Liver (tissue), 9 donors: Measurements from ENCODE around the gene RIPOR1. TPM values are rescaled to one million over a fixed set of nuclear protein-coding genes. Genes with fewer than 3 reads are reported as not detected.

ENCODE experiments used
- DNase-seq: peaks from one replicate; pipeline ENCODE4 v3.0.0-alpha.2; 2017; ENCODE audit warnings: low spot score
- H3K27ac ChIP-seq, 2 donors: one replicate each; pipeline ENCODE4 v1.7.0; 2013; ENCODE audit warnings: inconsistent platforms in 2 of 2, low read length in 2 of 2, control low read depth in 1 of 2, low read depth in 1 of 2, mild to moderate bottlenecking in 1 of 2
- H3K27me3 ChIP-seq, 4 donors: one replicate each; pipeline versions ENCODE4 v1.6.1 to v1.7.0; 2013; ENCODE audit warnings: low read length in 3 of 4, inconsistent platforms in 1 of 4, mild to moderate bottlenecking in 1 of 4, moderate library complexity in 1 of 4; ENCODE audit not compliant: control insufficient read depth in 4 of 4, insufficient read depth in 4 of 4
- H3K36me3 ChIP-seq, 4 donors: one replicate each; pipeline versions ENCODE4 v1.6.1 to v1.7.0; 2013; ENCODE audit warnings: low read length in 3 of 4, mild to moderate bottlenecking in 3 of 4, low read depth in 1 of 4, moderate library complexity in 1 of 4; ENCODE audit not compliant: control insufficient read depth in 4 of 4, insufficient read depth in 3 of 4
- H3K4me1 ChIP-seq, 4 donors: one replicate each; pipeline versions ENCODE4 v1.6.1 to v1.7.0; 2013; ENCODE audit warnings: low read length in 3 of 4, mild to moderate bottlenecking in 3 of 4, moderate library complexity in 1 of 4; ENCODE audit not compliant: control insufficient read depth in 4 of 4, insufficient read depth in 4 of 4
- H3K4me3 ChIP-seq, 3 donors: one replicate each; pipeline versions ENCODE4 v1.6.1 to v1.7.0; 2013; ENCODE audit warnings: low read length in 3 of 3, control low read depth in 1 of 3, low read depth in 1 of 3, mild to moderate bottlenecking in 1 of 3
- H3K9ac ChIP-seq, 2 donors: one replicate each; pipeline ENCODE4 v1.7.0; 2013; ENCODE audit warnings: low read length in 2 of 2, mild to moderate bottlenecking in 2 of 2, moderate library complexity in 2 of 2, control low read depth in 1 of 2, low read depth in 1 of 2
- H3K9me3 ChIP-seq, 4 donors: one replicate each; pipeline versions ENCODE4 v1.6.1 to v1.7.0; 2013; ENCODE audit warnings: low read length in 3 of 4; ENCODE audit not compliant: control insufficient read depth in 4 of 4
- ATF3 ChIP-seq: IDR thresholded peaks from 2 replicates; pipeline ENCODE4 v1.6.1; 2016; ENCODE audit warnings: antibody characterized with exemption
- CTCF ChIP-seq: fragments of 150-350 bp; IDR thresholded peaks from 2 replicates; pipeline ENCODE4 v1.5.1; 2017; ENCODE audit warnings: improper control_type of control experiment, low read depth, low read length; ENCODE audit not compliant: missing input control
- EGR1 ChIP-seq, 2 donors: IDR thresholded peaks; 2 replicates each; pipeline ENCODE4 v1.6.1; 2016 to 2018; ENCODE audit warnings: antibody characterized with exemption in 2 of 2, low read depth in 2 of 2
- FOXA1 ChIP-seq: IDR thresholded peaks from 2 replicates; pipeline ENCODE4 v1.6.1; 2016; ENCODE audit warnings: antibody characterized with exemption
- FOXA2 ChIP-seq: IDR thresholded peaks from 2 replicates; pipeline ENCODE4 v1.6.1; 2016; ENCODE audit warnings: antibody characterized with exemption
- GABPA ChIP-seq, 2 donors: IDR thresholded peaks in 1 of 2; conservative IDR thresholded peaks in 1 of 2; 2 replicates each; pipeline ENCODE4 v1.6.1; 2016; ENCODE audit warnings: antibody characterized with exemption in 2 of 2, mild to moderate bottlenecking in 1 of 2, moderate library complexity in 1 of 2
- HNF4A ChIP-seq, 2 donors: conservative IDR thresholded peaks; 2 replicates each; pipeline ENCODE4 v1.6.1; 2016; ENCODE audit warnings: antibody characterized with exemption in 2 of 2, mild to moderate bottlenecking in 2 of 2
- HNF4G ChIP-seq: IDR thresholded peaks from 2 replicates; pipeline ENCODE4 v1.6.1; 2016; ENCODE audit warnings: antibody characterized with exemption
- JUND ChIP-seq, 2 donors: IDR thresholded peaks; 2 replicates each; pipeline ENCODE4 v1.6.1; 2016; ENCODE audit warnings: antibody characterized with exemption in 2 of 2
- MAX ChIP-seq: IDR thresholded peaks from 2 replicates; pipeline ENCODE4 v1.6.1; 2016; ENCODE audit warnings: antibody characterized with exemption
- NR2F2 ChIP-seq: IDR thresholded peaks from 2 replicates; pipeline ENCODE4 v1.6.1; 2016; ENCODE audit warnings: antibody characterized with exemption
- RAD21 ChIP-seq, 2 donors: IDR thresholded peaks; 2 replicates each; pipeline ENCODE4 v1.6.1; 2016; ENCODE audit warnings: antibody characterized with exemption in 2 of 2, mild to moderate bottlenecking in 2 of 2
- RXRA ChIP-seq, 2 donors: IDR thresholded peaks; 2 replicates each; pipeline ENCODE4 v1.6.1; 2017 to 2018; ENCODE audit warnings: antibody characterized with exemption in 2 of 2, mild to moderate bottlenecking in 1 of 2
- SP1 ChIP-seq: IDR thresholded peaks from 2 replicates; pipeline ENCODE4 v1.6.1; 2018; ENCODE audit warnings: antibody characterized with exemption, mild to moderate bottlenecking
- TAF1 ChIP-seq: conservative IDR thresholded peaks from 2 replicates; pipeline ENCODE4 v1.6.1; 2016; ENCODE audit warnings: antibody characterized with exemption, mild to moderate bottlenecking
- YY1 ChIP-seq: IDR thresholded peaks from 2 replicates; pipeline ENCODE4 v1.6.1; 2016; ENCODE audit warnings: antibody characterized with exemption, mild to moderate bottlenecking
- ZBTB33 ChIP-seq: IDR thresholded peaks from 2 replicates; pipeline ENCODE4 v1.6.1; 2016; ENCODE audit warnings: antibody characterized with exemption
- WGBS: extraction: QIAGEN DNeasy Blood & Tissue Kit; methylation state at CpG from one replicate; pipeline ENCODE4 v1.1.7; 2013; 5-methylcytosine and 5-hydroxymethylcytosine counted together
- polyA plus RNA-seq, 2 donors: library from polyadenylated mRNA; stranded (reverse) in 1 of 2; unstranded in 1 of 2; fragments of 200-250 nt in 1 of 2; fragments of >200 nt in 1 of 2; fragmentation: Nextera tagmentation in 1 of 2; extraction: Ambion mirVana in 1 of 2; gene quantifications; one replicate each; pipeline versions ENCODE4 v1.2.1 to v1.2.3, GENCODE V29; 2013 to 2015
- total RNA-seq, 2 donors: library from RNA; depleted of rRNA; stranded (reverse); fragments of >200 nt; gene quantifications; one replicate each; pipeline ENCODE4 v1.2.3, GENCODE V29; 2014
- TF ChIP-seq, protein P1 (sequence below): IDR thresholded peaks from 2 replicates; pipeline ENCODE4 v1.6.1; 2016; ENCODE audit warnings: antibody characterized with exemption, mild to moderate bottlenecking
- donor health status: healthy.
- donor health status: healthy.
- donor health status: healthy.
- donor health status: healthy.
- donor health status: healthy.

The RIPOR1 gene
- total and polyA plus RNA-seq, 4 donors, result 7.6 to 25.2 (median 15.3) TPM

DNA sequence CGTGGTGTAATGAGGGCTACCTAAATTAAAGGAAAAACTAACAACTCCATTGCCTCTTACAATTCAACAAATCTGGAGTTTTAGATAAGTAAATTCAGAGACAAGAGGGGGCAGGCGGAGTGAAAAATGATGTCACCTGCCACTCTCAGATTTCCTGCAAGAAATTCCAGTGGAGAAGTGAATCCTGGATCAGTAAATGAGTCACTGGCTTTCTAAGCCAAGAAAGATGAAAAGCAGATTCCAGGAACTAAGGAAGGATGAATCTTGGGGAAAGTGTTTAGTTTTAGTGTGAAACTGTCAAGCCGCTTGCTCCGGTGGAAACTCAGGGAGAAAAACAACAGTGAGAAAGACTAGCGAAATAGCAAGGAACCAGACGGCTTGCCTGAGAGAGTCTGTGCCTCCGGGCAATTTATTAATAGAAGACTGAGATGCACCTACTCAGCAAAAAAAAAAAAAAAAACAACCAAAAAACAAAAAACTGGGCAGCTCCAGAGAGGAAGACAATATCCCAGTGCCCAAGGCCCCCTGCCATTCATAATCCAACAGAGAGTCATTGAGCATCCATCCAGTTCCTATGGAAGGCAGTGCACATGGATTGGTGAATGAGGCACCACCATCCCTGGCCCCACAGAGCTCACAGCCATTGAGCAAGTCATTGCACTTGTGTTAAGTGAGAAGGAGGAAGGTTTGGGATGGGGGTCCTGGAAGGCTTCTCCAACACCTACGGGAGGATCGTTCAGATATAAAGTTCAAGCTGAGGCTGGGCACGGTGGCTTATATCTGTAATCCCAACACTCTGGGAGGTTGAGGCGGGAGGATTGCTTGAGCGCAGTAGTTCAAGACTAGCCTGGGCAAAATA is 12.1 kb upstream of the RIPOR1 start (continued):
- TF ChIP-seq, protein P1, sequence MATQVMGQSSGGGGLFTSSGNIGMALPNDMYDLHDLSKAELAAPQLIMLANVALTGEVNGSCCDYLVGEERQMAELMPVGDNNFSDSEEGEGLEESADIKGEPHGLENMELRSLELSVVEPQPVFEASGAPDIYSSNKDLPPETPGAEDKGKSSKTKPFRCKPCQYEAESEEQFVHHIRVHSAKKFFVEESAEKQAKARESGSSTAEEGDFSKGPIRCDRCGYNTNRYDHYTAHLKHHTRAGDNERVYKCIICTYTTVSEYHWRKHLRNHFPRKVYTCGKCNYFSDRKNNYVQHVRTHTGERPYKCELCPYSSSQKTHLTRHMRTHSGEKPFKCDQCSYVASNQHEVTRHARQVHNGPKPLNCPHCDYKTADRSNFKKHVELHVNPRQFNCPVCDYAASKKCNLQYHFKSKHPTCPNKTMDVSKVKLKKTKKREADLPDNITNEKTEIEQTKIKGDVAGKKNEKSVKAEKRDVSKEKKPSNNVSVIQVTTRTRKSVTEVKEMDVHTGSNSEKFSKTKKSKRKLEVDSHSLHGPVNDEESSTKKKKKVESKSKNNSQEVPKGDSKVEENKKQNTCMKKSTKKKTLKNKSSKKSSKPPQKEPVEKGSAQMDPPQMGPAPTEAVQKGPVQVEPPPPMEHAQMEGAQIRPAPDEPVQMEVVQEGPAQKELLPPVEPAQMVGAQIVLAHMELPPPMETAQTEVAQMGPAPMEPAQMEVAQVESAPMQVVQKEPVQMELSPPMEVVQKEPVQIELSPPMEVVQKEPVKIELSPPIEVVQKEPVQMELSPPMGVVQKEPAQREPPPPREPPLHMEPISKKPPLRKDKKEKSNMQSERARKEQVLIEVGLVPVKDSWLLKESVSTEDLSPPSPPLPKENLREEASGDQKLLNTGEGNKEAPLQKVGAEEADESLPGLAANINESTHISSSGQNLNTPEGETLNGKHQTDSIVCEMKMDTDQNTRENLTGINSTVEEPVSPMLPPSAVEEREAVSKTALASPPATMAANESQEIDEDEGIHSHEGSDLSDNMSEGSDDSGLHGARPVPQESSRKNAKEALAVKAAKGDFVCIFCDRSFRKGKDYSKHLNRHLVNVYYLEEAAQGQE, result no peak
- no peak for TF ChIP-seq NR2F2

DNA sequence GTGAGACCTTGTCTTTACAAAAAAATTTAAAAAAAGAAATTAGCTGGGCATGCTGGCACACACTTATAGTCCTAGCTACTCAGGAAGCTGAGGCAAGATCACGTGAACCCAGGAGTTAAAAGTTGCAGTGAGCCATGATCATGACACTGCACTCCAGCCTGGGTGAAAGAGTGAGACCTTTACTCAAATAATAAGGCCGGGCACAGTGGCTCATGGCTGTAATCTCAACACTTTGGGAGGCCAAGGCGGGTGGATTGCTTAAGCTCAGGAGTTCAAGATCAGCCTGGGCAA is 11.5 kb upstream of the RIPOR1 start:
- TF ChIP-seq NR2F2 (no peak), MAX (no peak), HNF4G (no peak), YY1 (no peak), FOXA2 (no peak), RXRA (IDR thresholded peaks at IDR 0.05) (no peak), FOXA1 (no peak), TAF1 (no peak), HNF4A (conservative IDR thresholded peaks at IDR 0.05) (no peak), SP1 (no peak), ZBTB33 (no peak), RAD21 (IDR thresholded peaks at IDR 0.05) (no peak), GABPA (IDR thresholded peaks at IDR 0.05 in 1 of 2, conservative IDR thresholded peaks at IDR 0.05 in 1 of 2) (no peak), EGR1 (IDR thresholded peaks at IDR 0.05; ENCODE audit: low read depth in 2 of 2) (no peak), ATF3 (no peak), JUND (IDR thresholded peaks at IDR 0.05) (no peak), CTCF (no peak)
- TF ChIP-seq, protein P1, result no peak
- H3K4me3 ChIP-seq, result no peak overlapping the region
- no peak overlapping the region for H3K9ac ChIP-seq
- H3K27ac ChIP-seq, result no peak overlapping the region
- 84% methylated on average over 3 of the region's 3 CpGs for WGBS
- H3K4me1 ChIP-seq, result peaks cover 0 to 12% (median 8%) of the 10 kb centered on the region in 4 donors
- H3K9me3 ChIP-seq, result no peaks in the 10 kb centered on the region
- no peak for DNase-seq
- H3K27me3 ChIP-seq, result no peaks in the 10 kb centered on the region
- no peaks in the 10 kb centered on the region for H3K36me3 ChIP-seq
